GM23338 (cell line): Measurements from ENCODE around the gene AIG1. TPM values are rescaled to one million over a fixed set of nuclear protein-coding genes. Genes with fewer than 3 reads are reported as not detected.

Experiments used
- ATAC-seq: fragments of 200-7000 bp; cut with Tn5 transposase; 3 replicates; pipeline ENCODE4 v1.9.1; 2020
- DNase-seq: peaks from one replicate; pipeline ENCODE4 v3.0.0-alpha.2; 2015; ENCODE audit warnings: low spot score
- H2AFZ ChIP-seq: fragments of 200-600 bp; sonication (generic); 2 replicates; pipeline ENCODE4 v1.8.0; 2016; ENCODE audit warnings: antibody characterized with exemption, mild to moderate bottlenecking, moderate library complexity
- H3F3A ChIP-seq: fragments of 200-600 bp; sonication (generic); replicated peaks from 2 replicates; pipeline ENCODE4 v1.8.0; 2017; ENCODE audit warnings: antibody characterized with exemption, mixed run types, low read depth
- H3K27ac ChIP-seq: fragments of 200-600 bp; sonication (generic); 2 replicates; pipeline ENCODE4 v1.6.1; 2016; ENCODE audit warnings: low read depth
- H3K27me3 ChIP-seq: fragments of 200-600 bp; sonication (generic); 2 replicates; pipeline ENCODE4 v1.8.0; 2016; ENCODE audit warnings: mild to moderate bottlenecking, mixed run types, moderate library complexity; ENCODE audit not compliant: insufficient read depth
- H3K36me3 ChIP-seq: fragments of 200-600 bp; sonication (generic); 2 replicates; pipeline ENCODE4 v1.8.0; 2016; ENCODE audit warnings: mild to moderate bottlenecking; ENCODE audit not compliant: insufficient read depth
- H3K4me1 ChIP-seq: fragments of 200-600 bp; sonication (generic); 2 replicates; pipeline ENCODE4 v1.8.0; 2016; ENCODE audit warnings: mild to moderate bottlenecking, moderate library complexity; ENCODE audit not compliant: insufficient read depth
- H3K4me2 ChIP-seq: fragments of 200-600 bp; sonication (generic); 2 replicates; pipeline ENCODE4 v1.7.1; 2017; ENCODE audit warnings: mixed run types
- H3K4me3 ChIP-seq: fragments of 200-600 bp; sonication (generic); 2 replicates; pipeline ENCODE4 v1.6.1; 2016; ENCODE audit warnings: mixed run types
- H3K79me2 ChIP-seq: fragments of 200-600 bp; sonication (generic); replicated peaks from 2 replicates; pipeline ENCODE4 v1.8.0; 2017; ENCODE audit warnings: mild to moderate bottlenecking; ENCODE audit not compliant: insufficient read depth
- H3K9me2 ChIP-seq: fragments of 200-600 bp; sonication (generic); 2 replicates; pipeline ENCODE4 v1.8.0; 2017; ENCODE audit not compliant: insufficient read depth
- H4K20me1 ChIP-seq: fragments of 200-600 bp; sonication (generic); replicated peaks from 2 replicates; pipeline ENCODE4 v1.8.0; 2017; ENCODE audit warnings: mild to moderate bottlenecking; ENCODE audit not compliant: insufficient read depth
- H3K27ac Mint-ChIP-seq: 2 replicates; pipeline ENCODE4 v1.8.0; 2020; ENCODE audit warnings: inconsistent platforms, mild to moderate bottlenecking, moderate library complexity, mixed read lengths
- H3K27me3 Mint-ChIP-seq: 3 replicates; pipeline ENCODE4 v1.8.0; 2022; ENCODE audit warnings: low read depth, mild to moderate bottlenecking, moderate library complexity, mixed read lengths, inconsistent platforms; ENCODE audit not compliant: insufficient read depth, poor library complexity
- H3K36me3 Mint-ChIP-seq: 3 replicates; pipeline ENCODE4 v1.8.0; 2021; ENCODE audit warnings: low read depth, mild to moderate bottlenecking, inconsistent platforms, moderate library complexity, mixed read lengths
- H3K4me1 Mint-ChIP-seq: 3 replicates; pipeline ENCODE4 v1.8.0; 2020; ENCODE audit warnings: mild to moderate bottlenecking, inconsistent platforms, mixed read lengths
- H3K4me3 Mint-ChIP-seq: 3 replicates; pipeline ENCODE4 v1.8.0; 2021; ENCODE audit warnings: moderate library complexity, mild to moderate bottlenecking, inconsistent platforms, mixed read lengths
- H3K9me3 Mint-ChIP-seq: 3 replicates; pipeline ENCODE4 v1.8.0; 2020; ENCODE audit warnings: moderate library complexity, mild to moderate bottlenecking, inconsistent platforms, mixed read lengths
- EZH2 ChIP-seq: fragments of 200-600 bp; sonication (generic); IDR thresholded peaks from one replicate; pipeline ENCODE4 v1.8.0; 2017; ENCODE audit warnings: antibody characterized with exemption, mild to moderate bottlenecking, low read depth; ENCODE audit not compliant: unreplicated experiment
- EZH2phosphoT487 ChIP-seq: fragments of 200-600 bp; sonication (generic); IDR thresholded peaks from one replicate; pipeline ENCODE4 v1.8.1; 2018; ENCODE audit warnings: antibody characterized with exemption; ENCODE audit not compliant: unreplicated experiment
- JUNB ChIP-seq: IDR thresholded peaks from one replicate; pipeline ENCODE4 v1.6.1; 2016; ENCODE audit warnings: antibody characterized with exemption; ENCODE audit not compliant: unreplicated experiment
- NANOG ChIP-seq: IDR thresholded peaks from 2 replicates; pipeline ENCODE4 v1.6.1; 2016; ENCODE audit warnings: antibody characterized with exemption, borderline replicate concordance
- ZNF114 ChIP-seq: fragments of 250-450 bp; sonication (Bioruptor Pico); IDR thresholded peaks from 2 replicates; pipeline ENCODE4 v1.5.0; 2020; ENCODE audit warnings: mild to moderate bottlenecking, moderate library complexity
- polyA plus RNA-seq: library from polyadenylated mRNA; unstranded; fragments of >200 nt; fragmentation: Nextera tagmentation; extraction: Ambion mirVana; gene quantifications from 2 replicates; pipeline ENCODE4 v1.2.1, GENCODE V29; 2016
- total RNA-seq: library from RNA; depleted of rRNA; stranded (reverse); fragments of >200 nt; shearing (Covaris generic); gene quantifications from 2 replicates; pipeline ENCODE4 v1.2.3, GENCODE V29; 2014
- TF ChIP-seq, protein P1 (sequence below), 2 experiments: fragments of 200-600 bp in 1 of 2; sonication (generic) in 1 of 2; conservative IDR thresholded peaks; 2 replicates each; pipeline versions ENCODE4 v1.5.1 to v1.6.1; 2016 to 2017; ENCODE audit warnings: antibody characterized with exemption in 2 of 2, low read depth in 2 of 2, mild to moderate bottlenecking in 2 of 2, moderate library complexity in 1 of 2
- TF ChIP-seq, protein P2 (sequence below): IDR thresholded peaks from one replicate; pipeline ENCODE4 v1.6.1; 2018; ENCODE audit warnings: antibody characterized with exemption; ENCODE audit not compliant: unreplicated experiment
- TF ChIP-seq, protein P3 (sequence below): IDR thresholded peaks from 2 replicates; pipeline ENCODE4 v1.6.1; 2016; ENCODE audit warnings: antibody characterized with exemption
- TF ChIP-seq, protein P4 (sequence below): fragments of 250-450 bp; sonication (Bioruptor Pico); IDR thresholded peaks from 2 replicates; pipeline ENCODE4 v1.5.0; 2020; ENCODE audit warnings: mild to moderate bottlenecking, moderate library complexity

Gene AIG1
- total and polyA plus RNA-seq, 2 experiments from 2014 or later = 65.2 to 88.4 TPM

DNA sequence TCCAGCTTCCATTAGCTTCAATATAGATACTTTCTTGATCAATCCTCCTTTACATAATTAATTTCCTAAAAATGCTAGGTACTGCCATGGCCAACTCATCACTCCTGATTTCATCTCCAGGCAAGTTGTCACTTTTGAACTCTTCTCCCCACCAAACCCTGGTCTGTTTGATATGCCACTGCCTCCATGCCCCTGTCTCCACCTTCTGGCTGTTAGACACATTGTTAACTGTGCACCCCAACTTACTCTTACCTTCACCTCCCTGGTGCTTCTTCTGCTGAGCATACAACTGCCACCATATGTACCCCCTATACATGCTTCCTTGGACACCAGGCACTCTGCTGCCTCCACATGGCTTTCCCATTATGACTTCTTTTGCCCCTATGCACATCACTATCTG is 21.9 kb upstream of the AIG1 start:
- no peak overlapping the region for H3K4me3 ChIP-seq
- H3K4me2 ChIP-seq = no peak overlapping the region
- no peaks in the 10 kb centered on the region for H3K27me3 ChIP-seq
- no peaks in the 10 kb centered on the region for H3K36me3 ChIP-seq
- H2AFZ ChIP-seq = no peak overlapping the region
- no peak overlapping the region for H3K27ac ChIP-seq
- no peak overlapping the region for H3K4me3 Mint-ChIP-seq
- no peaks in the 10 kb centered on the region for H3K4me1 Mint-ChIP-seq
- no peaks in the 10 kb centered on the region for H3K36me3 Mint-ChIP-seq
- H3K4me1 ChIP-seq = no peaks in the 10 kb centered on the region
- no peaks in the 10 kb centered on the region for H4K20me1 ChIP-seq
- no peaks in the 10 kb centered on the region for H3K27me3 Mint-ChIP-seq
- H3K9me3 Mint-ChIP-seq = no peaks in the 10 kb centered on the region
- H3K9me2 ChIP-seq = no peaks in the 10 kb centered on the region
- H3F3A ChIP-seq = no peaks in the 10 kb centered on the region
- TF ChIP-seq, protein P1, sequence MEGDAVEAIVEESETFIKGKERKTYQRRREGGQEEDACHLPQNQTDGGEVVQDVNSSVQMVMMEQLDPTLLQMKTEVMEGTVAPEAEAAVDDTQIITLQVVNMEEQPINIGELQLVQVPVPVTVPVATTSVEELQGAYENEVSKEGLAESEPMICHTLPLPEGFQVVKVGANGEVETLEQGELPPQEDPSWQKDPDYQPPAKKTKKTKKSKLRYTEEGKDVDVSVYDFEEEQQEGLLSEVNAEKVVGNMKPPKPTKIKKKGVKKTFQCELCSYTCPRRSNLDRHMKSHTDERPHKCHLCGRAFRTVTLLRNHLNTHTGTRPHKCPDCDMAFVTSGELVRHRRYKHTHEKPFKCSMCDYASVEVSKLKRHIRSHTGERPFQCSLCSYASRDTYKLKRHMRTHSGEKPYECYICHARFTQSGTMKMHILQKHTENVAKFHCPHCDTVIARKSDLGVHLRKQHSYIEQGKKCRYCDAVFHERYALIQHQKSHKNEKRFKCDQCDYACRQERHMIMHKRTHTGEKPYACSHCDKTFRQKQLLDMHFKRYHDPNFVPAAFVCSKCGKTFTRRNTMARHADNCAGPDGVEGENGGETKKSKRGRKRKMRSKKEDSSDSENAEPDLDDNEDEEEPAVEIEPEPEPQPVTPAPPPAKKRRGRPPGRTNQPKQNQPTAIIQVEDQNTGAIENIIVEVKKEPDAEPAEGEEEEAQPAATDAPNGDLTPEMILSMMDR (conservative IDR thresholded peaks at IDR 0.05; ENCODE audit: low read depth in 2 of 2) = peak; percentile 14 to 48; a peak in 2 of 4 replicates
- TF ChIP-seq JUNB = no peak
- TF ChIP-seq, protein P2, sequence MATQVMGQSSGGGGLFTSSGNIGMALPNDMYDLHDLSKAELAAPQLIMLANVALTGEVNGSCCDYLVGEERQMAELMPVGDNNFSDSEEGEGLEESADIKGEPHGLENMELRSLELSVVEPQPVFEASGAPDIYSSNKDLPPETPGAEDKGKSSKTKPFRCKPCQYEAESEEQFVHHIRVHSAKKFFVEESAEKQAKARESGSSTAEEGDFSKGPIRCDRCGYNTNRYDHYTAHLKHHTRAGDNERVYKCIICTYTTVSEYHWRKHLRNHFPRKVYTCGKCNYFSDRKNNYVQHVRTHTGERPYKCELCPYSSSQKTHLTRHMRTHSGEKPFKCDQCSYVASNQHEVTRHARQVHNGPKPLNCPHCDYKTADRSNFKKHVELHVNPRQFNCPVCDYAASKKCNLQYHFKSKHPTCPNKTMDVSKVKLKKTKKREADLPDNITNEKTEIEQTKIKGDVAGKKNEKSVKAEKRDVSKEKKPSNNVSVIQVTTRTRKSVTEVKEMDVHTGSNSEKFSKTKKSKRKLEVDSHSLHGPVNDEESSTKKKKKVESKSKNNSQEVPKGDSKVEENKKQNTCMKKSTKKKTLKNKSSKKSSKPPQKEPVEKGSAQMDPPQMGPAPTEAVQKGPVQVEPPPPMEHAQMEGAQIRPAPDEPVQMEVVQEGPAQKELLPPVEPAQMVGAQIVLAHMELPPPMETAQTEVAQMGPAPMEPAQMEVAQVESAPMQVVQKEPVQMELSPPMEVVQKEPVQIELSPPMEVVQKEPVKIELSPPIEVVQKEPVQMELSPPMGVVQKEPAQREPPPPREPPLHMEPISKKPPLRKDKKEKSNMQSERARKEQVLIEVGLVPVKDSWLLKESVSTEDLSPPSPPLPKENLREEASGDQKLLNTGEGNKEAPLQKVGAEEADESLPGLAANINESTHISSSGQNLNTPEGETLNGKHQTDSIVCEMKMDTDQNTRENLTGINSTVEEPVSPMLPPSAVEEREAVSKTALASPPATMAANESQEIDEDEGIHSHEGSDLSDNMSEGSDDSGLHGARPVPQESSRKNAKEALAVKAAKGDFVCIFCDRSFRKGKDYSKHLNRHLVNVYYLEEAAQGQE = no peak
- ATAC-seq (no peak), DNase-seq (no peak)
- no peaks in the 10 kb centered on the region for H3K79me2 ChIP-seq
- no peak overlapping the region for H3K27ac Mint-ChIP-seq

DNA sequence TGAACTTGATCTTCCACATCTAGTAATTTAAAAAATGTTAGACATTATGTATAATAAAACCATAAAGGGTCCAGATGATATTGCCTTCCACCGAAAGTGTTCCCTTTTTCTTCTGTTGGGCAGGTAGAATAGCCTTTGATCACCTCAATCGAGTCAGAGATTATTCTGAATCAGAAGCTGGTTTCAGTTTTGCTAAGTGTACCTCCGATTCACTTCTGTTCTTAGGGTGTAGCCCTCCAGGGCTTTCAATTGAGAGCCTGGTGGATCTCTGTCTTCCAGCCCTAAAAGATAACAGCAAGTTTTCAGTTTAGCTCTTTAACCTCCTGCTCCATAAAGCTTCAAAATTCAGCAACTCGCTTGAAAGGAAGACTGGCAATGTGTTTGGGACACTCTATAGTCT is 21.1 kb upstream of the AIG1 start:
- Histone ChIP-seq H4K20me1 (no peaks in the 10 kb centered on the region), H3K79me2 (no peaks in the 10 kb centered on the region), H3K27me3 (no peaks in the 10 kb centered on the region), H3K4me3 (no peak overlapping the region), H3K4me2 (no peak overlapping the region), H2AFZ (no peak overlapping the region; the same call in 1 of the 2 replicates), H3K27ac (no peak overlapping the region), H3K4me1 (no peaks in the 10 kb centered on the region), H3K36me3 (no peaks in the 10 kb centered on the region), H3K9me2 (no peaks in the 10 kb centered on the region), H3F3A (no peaks in the 10 kb centered on the region)
- no peak for ATAC-seq
- no peak for DNase-seq
- no peak overlapping the region for H3K27ac Mint-ChIP-seq
- no peaks in the 10 kb centered on the region for H3K9me3 Mint-ChIP-seq
- no peaks in the 10 kb centered on the region for H3K36me3 Mint-ChIP-seq
- no peak overlapping the region for H3K4me3 Mint-ChIP-seq
- no peaks in the 10 kb centered on the region for H3K4me1 Mint-ChIP-seq
- H3K27me3 Mint-ChIP-seq = no peaks in the 10 kb centered on the region
- TF ChIP-seq JUNB = no peak
- TF ChIP-seq, protein P3, sequence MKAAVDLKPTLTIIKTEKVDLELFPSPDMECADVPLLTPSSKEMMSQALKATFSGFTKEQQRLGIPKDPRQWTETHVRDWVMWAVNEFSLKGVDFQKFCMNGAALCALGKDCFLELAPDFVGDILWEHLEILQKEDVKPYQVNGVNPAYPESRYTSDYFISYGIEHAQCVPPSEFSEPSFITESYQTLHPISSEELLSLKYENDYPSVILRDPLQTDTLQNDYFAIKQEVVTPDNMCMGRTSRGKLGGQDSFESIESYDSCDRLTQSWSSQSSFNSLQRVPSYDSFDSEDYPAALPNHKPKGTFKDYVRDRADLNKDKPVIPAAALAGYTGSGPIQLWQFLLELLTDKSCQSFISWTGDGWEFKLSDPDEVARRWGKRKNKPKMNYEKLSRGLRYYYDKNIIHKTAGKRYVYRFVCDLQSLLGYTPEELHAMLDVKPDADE = no peak
- TF ChIP-seq EZH2phosphoT487 = no peak
- no peak for TF ChIP-seq ZNF114 (CRISPR knock-in tag)
- TF ChIP-seq, protein P4, sequence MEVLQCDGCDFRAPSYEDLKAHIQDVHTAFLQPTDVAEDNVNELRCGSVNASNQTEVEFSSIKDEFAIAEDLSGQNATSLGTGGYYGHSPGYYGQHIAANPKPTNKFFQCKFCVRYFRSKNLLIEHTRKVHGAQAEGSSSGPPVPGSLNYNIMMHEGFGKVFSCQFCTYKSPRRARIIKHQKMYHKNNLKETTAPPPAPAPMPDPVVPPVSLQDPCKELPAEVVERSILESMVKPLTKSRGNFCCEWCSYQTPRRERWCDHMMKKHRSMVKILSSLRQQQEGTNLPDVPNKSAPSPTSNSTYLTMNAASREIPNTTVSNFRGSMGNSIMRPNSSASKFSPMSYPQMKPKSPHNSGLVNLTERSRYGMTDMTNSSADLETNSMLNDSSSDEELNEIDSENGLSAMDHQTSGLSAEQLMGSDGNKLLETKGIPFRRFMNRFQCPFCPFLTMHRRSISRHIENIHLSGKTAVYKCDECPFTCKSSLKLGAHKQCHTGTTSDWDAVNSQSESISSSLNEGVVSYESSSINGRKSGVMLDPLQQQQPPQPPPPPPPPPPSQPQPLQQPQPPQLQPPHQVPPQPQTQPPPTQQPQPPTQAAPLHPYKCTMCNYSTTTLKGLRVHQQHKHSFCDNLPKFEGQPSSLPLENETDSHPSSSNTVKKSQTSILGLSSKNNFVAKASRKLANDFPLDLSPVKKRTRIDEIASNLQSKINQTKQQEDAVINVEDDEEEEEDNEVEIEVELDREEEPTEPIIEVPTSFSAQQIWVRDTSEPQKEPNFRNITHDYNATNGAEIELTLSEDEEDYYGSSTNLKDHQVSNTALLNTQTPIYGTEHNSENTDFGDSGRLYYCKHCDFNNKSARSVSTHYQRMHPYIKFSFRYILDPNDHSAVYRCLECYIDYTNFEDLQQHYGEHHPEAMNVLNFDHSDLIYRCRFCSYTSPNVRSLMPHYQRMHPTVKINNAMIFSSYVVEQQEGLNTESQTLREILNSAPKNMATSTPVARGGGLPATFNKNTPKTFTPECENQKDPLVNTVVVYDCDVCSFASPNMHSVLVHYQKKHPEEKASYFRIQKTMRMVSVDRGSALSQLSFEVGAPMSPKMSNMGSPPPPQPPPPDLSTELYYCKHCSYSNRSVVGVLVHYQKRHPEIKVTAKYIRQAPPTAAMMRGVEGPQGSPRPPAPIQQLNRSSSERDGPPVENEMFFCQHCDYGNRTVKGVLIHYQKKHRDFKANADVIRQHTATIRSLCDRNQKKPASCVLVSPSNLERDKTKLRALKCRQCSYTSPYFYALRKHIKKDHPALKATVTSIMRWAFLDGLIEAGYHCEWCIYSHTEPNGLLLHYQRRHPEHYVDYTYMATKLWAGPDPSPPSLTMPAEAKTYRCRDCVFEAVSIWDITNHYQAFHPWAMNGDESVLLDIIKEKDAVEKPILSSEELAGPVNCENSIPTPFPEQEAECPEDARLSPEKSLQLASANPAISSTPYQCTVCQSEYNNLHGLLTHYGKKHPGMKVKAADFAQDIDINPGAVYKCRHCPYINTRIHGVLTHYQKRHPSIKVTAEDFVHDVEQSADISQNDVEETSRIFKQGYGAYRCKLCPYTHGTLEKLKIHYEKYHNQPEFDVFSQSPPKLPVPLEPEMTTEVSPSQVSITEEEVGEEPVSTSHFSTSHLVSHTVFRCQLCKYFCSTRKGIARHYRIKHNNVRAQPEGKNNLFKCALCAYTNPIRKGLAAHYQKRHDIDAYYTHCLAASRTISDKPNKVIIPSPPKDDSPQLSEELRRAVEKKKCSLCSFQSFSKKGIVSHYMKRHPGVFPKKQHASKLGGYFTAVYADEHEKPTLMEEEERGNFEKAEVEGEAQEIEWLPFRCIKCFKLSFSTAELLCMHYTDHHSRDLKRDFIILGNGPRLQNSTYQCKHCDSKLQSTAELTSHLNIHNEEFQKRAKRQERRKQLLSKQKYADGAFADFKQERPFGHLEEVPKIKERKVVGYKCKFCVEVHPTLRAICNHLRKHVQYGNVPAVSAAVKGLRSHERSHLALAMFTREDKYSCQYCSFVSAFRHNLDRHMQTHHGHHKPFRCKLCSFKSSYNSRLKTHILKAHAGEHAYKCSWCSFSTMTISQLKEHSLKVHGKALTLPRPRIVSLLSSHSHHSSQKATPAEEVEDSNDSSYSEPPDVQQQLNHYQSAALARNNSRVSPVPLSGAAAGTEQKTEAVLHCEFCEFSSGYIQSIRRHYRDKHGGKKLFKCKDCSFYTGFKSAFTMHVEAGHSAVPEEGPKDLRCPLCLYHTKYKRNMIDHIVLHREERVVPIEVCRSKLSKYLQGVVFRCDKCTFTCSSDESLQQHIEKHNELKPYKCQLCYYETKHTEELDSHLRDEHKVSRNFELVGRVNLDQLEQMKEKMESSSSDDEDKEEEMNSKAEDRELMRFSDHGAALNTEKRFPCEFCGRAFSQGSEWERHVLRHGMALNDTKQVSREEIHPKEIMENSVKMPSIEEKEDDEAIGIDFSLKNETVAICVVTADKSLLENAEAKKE (CRISPR knock-in tag) = no peak
- TF ChIP-seq EZH2 = no peak
- no peak for TF ChIP-seq NANOG
